GM21447 (cell line): ENCODE data around the gene MUC3A.
"Not testable (repeated sequence)": the region's sequence is repeated elsewhere in the genome, so short reads cannot be mapped to it uniquely, and the experiment has no call there.

ENCODE experiments used
- ATAC-seq: cut with Tn5 transposase; IDR thresholded peaks from one replicate; pipeline ENCODE4 v1.9.1; 2021; ENCODE audit not compliant: unreplicated experiment

The MUC3A gene

DNA sequence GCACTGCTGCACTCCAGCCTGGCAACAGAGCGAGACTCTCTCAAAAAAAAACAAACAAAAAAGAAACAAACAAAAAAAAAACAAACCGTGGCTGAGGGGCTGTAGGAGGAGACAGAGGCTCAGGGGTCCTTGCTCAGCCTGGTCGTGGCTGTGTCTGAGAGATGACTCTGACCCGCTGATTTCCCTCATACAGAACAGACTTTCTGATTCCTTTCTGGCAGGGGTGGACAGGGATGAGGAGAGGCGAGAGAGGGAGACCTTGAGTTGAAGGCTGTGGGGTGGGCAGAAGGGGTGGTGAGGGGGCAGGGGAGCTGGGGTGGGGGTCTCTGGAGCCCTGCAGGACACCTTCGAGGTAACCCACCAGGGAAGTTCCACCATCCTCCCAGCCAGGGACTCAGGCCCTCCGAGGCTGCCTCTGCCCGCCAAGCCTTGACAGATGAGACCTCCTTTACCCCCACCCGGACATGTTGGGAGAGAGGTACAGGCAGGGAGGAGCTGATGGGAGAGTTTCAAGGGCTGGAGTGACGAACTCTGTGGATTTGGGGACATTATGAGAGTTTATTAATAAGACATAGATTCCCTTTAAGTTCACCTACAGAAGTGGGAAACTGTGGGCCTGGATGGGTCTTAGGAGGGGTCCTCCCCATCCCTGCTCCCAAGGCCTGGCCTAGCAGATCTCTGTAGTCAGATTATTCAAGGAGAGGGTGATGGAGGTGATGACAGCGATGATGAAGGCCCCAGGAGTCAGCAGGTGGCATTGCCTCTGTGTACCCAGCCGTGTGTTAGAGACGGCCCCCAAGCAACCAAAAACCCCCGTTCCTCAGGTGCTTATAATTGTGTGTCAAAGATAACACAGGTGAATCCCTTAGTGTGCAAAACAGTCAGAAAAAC, 22.0 kb downstream of the MUC3A start:
- ATAC-seq: no peak

DNA sequence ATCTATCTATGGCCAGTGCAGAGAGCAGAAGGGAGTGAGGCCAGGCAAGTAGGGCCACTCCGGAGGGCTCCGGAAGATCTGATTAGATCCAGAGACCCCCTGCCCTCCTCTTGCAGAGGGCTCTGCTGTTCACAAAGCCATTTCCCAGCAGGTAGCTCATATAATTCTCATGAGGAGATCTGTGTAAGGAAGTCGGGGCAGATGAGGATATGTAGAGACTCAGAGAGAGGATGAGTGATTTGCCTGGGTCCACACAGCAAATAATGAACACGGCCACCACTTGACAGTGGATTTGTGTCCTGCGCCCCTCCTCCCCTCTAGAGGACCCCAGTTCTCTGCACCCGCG, 22.6 kb downstream of the MUC3A start:
- ATAC-seq: no peak

GRCh38 chr7:100974021-100974420, 24.7 kb downstream of the MUC3A start:
- no peak for ATAC-seq

DNA sequence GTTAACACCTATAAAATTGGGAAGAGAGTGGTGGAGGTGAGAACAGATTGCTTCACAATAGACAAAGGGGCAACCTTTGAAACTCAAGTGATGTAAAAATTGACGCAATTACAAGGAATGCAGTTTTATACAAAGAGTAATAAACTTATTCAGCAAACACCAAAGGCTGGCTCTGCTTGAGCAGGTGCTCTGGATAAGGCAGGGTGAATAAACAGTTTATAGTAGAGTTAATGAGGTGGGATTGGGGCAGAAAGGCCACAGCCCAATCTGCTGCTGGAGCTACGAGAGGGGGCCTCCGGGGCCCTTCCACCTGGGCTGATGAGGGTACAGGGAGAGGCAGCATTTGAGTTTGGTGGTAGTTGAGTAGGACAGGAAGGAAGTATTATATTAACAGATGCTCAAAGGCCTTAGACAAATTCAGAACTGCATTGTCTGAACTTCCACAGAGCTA, 26.1 kb downstream of the MUC3A start:
- no peak for ATAC-seq

GRCh38 chr7:100978300-100978699, 29.0 kb downstream of the MUC3A start:
- no peak for ATAC-seq

- no peak for ATAC-seq
Measured at GRCh38 chr7:100983451-100984187, 34.3 kb downstream of the MUC3A start.

- ATAC-seq: not testable (repeated sequence)
Measured at GRCh38 chr7:100984241-100984918, 35.0 kb downstream of the MUC3A start.

DNA sequence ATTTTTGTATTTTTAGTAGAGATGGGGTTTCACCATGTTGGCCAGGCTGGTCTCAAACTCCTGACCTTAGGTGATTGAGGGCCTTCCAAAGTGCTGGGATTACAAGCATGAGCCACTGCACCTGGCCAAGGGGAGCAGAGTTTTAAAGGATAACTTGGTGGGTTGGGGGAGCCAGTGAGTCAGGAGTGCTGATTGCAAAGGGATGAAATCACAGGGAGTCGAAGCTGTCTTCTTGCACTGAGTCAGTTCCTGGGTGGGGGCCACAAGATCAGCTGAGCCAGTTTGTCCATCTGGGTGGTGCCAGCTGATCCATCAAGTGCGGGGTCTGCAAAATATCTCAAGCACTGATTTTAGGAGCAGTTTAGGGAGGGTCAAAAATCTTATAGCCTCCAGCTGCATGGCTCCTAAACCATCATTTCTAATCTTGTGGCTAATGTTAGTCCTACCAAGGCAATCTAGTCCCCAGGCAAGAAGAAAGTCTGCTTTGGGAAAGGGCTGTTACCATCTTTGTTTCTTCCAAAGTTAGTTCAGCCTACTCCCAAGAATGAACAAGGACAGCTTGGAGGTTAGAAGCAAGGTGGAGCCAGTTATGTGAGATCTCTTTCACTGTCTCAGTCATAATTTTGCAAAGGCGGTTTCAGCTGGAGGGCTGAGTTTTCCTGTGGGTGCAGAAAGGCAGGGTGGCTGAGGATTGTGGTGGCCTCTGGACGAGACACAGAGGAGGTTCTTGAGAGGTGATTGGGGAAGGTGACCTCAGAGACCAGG, 35.9 kb downstream of the MUC3A start:
- ATAC-seq: not testable (repeated sequence)

- ATAC-seq: no peak
Measured at GRCh38 chr7:100991631-100992030, 42.3 kb downstream of the MUC3A start.

DNA sequence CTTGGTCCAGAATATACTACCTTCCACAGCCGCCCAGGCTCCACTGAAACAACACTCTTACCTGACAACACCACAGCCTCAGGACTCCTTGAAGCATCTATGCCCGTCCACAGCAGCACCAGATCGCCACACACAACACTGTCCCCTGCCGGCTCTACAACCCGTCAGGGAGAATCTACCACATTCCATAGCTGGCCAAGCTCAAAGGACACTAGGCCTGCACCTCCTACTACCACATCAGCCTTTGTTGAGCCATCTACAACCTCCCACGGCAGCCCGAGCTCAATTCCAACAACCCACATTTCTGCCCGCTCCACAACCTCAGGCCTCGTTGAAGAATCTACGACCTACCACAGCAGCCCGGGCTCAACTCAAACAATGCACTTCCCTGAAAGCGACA, 42.9 kb downstream of the MUC3A start:
- ATAC-seq: not testable (repeated sequence)

- ATAC-seq: not testable (repeated sequence)
Measured at GRCh38 chr7:100994671-100995070, 45.3 kb downstream of the MUC3A start.

DNA sequence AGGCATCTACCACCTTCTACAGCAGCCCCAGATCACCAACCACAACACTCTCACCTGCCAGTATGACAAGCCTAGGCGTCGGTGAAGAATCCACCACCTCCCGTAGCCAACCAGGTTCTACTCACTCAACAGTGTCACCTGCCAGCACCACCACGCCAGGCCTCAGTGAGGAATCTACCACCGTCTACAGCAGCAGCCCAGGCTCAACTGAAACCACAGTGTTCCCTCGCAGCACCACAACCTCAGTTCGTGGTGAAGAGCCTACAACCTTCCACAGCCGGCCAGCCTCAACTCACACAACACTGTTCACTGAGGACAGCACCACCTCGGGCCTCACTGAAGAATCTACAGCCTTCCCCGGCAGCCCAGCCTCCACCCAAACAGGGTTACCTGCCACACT, 49.2 kb downstream of the MUC3A start:
- not testable (repeated sequence) for ATAC-seq

GRCh38 chr7:100999334-100999733, 50.0 kb downstream of the MUC3A start:
- ATAC-seq: not testable (repeated sequence)

DNA sequence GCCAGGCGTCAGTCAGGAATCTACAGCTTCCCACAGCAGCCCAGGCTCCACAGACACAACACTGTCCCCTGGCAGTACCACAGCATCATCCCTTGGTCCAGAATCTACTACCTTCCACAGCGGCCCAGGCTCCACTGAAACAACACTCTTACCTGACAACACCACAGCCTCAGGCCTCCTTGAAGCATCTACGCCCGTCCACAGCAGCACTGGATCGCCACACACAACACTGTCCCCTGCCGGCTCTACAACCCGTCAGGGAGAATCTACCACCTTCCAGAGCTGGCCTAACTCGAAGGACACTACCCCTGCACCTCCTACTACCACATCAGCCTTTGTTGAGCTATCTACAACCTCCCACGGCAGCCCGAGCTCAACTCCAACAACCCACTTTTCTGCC, 50.7 kb downstream of the MUC3A start:
- not testable (repeated sequence) for ATAC-seq

GRCh38 chr7:101002333-101002732, 53.0 kb downstream of the MUC3A start:
- not testable (repeated sequence) for ATAC-seq

DNA sequence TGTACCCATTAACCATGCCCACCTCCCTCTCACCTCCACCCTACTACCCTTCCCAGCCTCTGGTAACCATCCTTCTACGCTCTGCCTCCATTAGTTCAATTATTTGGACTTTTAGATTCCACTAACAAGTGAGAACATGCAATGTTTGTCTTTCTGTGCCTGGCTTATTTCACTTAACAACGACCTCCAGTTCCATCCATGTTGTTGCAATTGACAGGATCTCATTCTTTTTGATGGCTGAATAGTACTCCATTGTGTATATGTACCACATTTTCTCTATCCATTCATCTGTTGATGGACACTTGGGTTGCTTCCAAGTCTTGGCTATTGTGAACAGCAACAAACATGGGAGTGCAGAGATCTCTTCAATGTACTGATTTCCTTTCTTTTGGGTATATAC, 58.0 kb downstream of the MUC3A start:
- not testable (repeated sequence) for ATAC-seq

DNA sequence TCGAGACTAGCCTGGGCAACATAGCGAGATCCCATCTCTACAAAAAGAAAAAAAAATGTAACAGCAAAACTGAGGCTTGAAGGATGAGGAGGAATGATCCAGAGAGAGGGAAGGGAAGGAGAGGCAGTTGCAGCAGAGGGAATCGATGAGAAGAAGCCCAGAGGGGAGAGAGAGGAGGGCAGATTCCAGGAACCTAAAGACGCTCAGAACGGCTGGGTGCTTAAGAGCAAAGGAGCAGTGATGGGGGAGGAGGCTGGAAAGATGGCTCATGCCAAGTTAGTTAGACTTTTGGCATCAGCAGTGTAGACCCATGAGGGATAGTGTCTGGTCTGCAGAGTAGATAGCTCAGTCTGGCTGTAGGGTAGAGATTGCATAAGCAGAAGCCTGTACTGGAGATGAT, 60.3 kb downstream of the MUC3A start:
- no peak for ATAC-seq

DNA sequence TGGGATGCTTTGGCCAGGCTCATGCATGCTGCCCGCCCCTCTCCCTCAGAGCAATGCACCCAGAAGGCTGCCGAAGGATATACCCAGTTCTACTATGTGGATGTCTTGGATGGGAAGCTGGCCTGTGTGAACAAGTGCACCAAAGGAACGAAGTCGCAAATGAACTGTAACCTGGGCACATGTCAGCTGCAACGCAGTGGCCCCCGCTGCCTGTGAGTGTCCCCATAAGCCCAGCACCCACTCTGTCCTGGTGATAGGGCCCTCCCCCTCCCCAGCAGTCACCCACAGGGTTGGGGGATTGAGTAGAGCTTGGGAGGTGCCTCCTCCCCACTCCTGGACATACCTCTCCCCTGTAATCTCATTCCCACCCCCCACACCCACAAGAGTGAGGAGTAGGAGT, 63.6 kb downstream of the MUC3A start:
- no peak for ATAC-seq

DNA sequence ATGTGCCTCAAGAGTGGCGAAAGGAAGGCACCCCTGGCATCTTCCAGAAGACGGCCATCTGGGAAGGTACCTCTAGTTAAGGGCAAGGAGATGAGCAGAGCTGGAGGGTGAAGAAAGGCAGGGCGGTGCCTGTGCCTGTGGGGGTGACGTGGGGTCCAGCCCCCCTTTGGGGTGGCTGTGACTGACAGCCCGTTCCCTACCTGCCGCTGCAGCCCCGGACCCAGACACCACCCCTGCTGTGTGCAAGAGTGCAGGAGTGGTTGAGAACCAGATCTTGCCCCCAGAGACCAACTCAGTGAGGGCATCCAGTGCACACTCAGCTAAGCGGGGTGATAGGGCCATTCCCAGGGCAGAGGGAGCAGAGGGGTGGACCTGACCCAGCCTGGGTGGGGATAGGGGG, 66.3 kb downstream of the MUC3A start:
- ATAC-seq: no peak

GRCh38 chr7:101017064-101017777, 67.9 kb downstream of the MUC3A start:
- peak; percentile 79 for ATAC-seq
